Parathyroid adenoma (tissue), 2 donors: ENCODE results near the gene METTL22.

Source experiments
- H2AFZ ChIP-seq: fragments of 300-600 bp; sonication (generic); one replicate; pipeline ENCODE4 v1.7.0; 2017; ENCODE audit warnings: antibody characterized with exemption, mild to moderate bottlenecking
- H3K27ac ChIP-seq: fragments of 300-600 bp; sonication (generic); one replicate; pipeline ENCODE4 v1.7.0; 2017
- H3K27me3 ChIP-seq: fragments of 300-600 bp; sonication (generic); one replicate; pipeline ENCODE4 v1.7.0; 2017; ENCODE audit warnings: low read length; ENCODE audit not compliant: control insufficient read depth, insufficient read depth
- H3K36me3 ChIP-seq: fragments of 300-600 bp; sonication (generic); one replicate; pipeline ENCODE4 v1.7.0; 2017; ENCODE audit warnings: low read length; ENCODE audit not compliant: control insufficient read depth, insufficient read depth
- H3K4me1 ChIP-seq: fragments of 300-600 bp; sonication (generic); one replicate; pipeline ENCODE4 v1.7.0; 2017; ENCODE audit warnings: control low read depth
- H3K4me2 ChIP-seq: fragments of 300-600 bp; sonication (generic); one replicate; pipeline ENCODE4 v1.7.0; 2017; ENCODE audit warnings: low read length
- H3K4me3 ChIP-seq: fragments of 300-600 bp; sonication (generic); one replicate; pipeline ENCODE4 v1.7.0; 2017; ENCODE audit warnings: low read depth, low read length
- H3K79me2 ChIP-seq: fragments of 300-600 bp; sonication (generic); one replicate; pipeline ENCODE4 v1.7.0; 2017; ENCODE audit warnings: control low read depth
- H3K9ac ChIP-seq: fragments of 300-600 bp; sonication (generic); one replicate; pipeline ENCODE4 v1.7.0; 2017; ENCODE audit warnings: mild to moderate bottlenecking
- H3K9me3 ChIP-seq: fragments of 300-600 bp; sonication (generic); one replicate; pipeline ENCODE4 v1.7.0; 2017; ENCODE audit warnings: low read length; ENCODE audit not compliant: control insufficient read depth
- TF ChIP-seq, protein P1 (sequence below): fragments of 300-600 bp; sonication (generic); IDR thresholded peaks from one replicate; pipeline ENCODE4 v1.7.0; 2017; ENCODE audit warnings: antibody characterized with exemption, mild to moderate bottlenecking
- donor health status: primary hyperparathyroidism.

METTL22 gene

DNA sequence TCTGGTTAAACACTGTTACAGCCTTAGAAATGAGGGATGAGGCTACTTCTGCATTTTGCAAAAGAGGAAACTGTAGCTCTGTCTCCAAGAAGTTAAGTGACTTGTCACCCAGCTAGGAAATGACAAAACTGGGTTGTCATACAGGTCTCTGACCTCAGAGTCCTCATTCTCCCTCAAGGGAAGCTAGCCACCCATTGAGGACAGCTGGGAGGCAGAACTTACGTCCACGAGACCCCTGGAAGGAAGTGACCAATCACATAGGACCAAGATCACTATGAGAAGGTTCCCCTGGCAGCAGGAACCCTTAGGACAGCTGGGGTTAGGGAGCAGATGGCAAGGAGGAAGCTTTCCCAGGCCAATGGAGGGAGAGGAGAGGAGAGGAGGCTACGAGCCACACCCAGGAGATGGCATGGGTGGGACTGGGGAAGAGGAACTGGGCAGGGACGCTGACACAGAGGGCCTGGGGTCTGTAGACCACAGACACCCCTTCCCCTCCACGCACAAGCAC, 11.2 kb downstream of the METTL22 start:
- H3K4me1 ChIP-seq: no peaks in the 10 kb centered on the region
- H3K27me3 ChIP-seq: no peaks in the 10 kb centered on the region
- H3K36me3 ChIP-seq: no peaks in the 10 kb centered on the region
- H3K79me2 ChIP-seq: peaks cover 7% of the 10 kb centered on the region
- H3K27ac ChIP-seq: peak overlapping the region; percentile 19
- no peak overlapping the region for H3K4me3 ChIP-seq
- no peak overlapping the region for H3K9ac ChIP-seq
- TF ChIP-seq, protein P1, sequence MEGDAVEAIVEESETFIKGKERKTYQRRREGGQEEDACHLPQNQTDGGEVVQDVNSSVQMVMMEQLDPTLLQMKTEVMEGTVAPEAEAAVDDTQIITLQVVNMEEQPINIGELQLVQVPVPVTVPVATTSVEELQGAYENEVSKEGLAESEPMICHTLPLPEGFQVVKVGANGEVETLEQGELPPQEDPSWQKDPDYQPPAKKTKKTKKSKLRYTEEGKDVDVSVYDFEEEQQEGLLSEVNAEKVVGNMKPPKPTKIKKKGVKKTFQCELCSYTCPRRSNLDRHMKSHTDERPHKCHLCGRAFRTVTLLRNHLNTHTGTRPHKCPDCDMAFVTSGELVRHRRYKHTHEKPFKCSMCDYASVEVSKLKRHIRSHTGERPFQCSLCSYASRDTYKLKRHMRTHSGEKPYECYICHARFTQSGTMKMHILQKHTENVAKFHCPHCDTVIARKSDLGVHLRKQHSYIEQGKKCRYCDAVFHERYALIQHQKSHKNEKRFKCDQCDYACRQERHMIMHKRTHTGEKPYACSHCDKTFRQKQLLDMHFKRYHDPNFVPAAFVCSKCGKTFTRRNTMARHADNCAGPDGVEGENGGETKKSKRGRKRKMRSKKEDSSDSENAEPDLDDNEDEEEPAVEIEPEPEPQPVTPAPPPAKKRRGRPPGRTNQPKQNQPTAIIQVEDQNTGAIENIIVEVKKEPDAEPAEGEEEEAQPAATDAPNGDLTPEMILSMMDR: no peak
- H3K9me3 ChIP-seq: no peaks in the 10 kb centered on the region
- H3K4me2 ChIP-seq: no peak overlapping the region
- H2AFZ ChIP-seq: no peak overlapping the region

DNA sequence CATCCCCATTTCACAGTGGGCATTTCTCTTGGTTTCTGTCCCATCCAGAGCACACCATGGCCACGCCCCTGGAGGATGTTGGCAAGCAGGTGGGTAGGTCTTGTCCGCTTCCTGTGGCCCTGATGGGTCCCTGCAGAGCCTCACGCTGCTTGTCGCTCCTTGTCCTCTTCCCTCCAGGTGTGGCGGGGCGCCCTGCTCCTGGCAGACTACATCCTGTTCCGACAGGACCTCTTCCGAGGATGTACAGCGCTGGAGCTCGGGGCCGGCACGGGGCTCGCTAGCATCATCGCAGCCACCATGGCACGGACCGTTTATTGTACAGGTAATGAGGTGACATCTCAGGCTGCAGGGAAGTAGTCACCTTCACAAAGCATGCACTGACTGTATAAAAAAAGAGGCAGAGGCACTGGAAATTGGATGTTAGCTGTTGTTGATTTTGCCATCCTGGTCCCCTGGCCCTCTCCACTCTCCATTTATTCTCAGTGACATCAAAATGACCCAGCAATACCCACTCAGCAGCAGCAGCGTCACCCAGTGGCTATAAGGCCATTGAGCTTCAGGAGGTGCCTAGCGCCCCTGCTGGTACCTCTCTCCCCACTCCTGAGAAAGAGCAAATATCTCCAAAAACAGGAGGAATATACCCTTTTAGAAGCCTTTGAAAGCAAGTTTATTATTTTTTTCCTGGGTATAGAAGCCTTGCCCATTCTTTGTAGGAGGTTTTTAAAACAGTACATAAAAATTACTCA, 13.7 kb downstream of the METTL22 start:
- H3K27me3 ChIP-seq: no peaks in the 10 kb centered on the region
- H2AFZ ChIP-seq: no peak overlapping the region
- H3K4me1 ChIP-seq: no peaks in the 10 kb centered on the region
- no peaks in the 10 kb centered on the region for H3K36me3 ChIP-seq
- H3K27ac ChIP-seq: no peak overlapping the region
- H3K4me2 ChIP-seq: no peak overlapping the region
- no peak overlapping the region for H3K4me3 ChIP-seq
- no peak overlapping the region for H3K9ac ChIP-seq
- peaks cover 5% of the 10 kb centered on the region for H3K79me2 ChIP-seq
- TF ChIP-seq, protein P1: peak; percentile 19
- no peaks in the 10 kb centered on the region for H3K9me3 ChIP-seq

DNA sequence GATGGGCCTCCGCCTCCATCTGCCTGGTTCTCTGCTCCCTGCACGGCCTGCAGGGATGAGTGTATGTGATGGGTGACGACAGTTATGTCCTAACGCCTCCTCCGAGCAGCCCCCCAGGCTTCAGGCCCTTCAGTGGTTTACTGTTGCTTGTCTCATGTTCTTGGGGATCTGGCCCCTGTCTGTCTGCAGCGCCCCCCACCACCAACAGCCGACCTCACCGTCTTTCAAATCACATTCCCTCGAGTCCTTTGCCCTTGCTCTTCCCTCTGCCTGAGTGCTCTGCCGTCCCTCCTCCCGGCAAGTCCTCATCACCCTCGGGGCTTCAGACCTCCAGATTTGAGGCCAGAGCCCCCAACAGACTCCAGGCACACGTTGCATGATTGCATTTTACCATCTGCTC, 18.2 kb downstream of the METTL22 start:
- Histone ChIP-seq H3K36me3 (no peaks in the 10 kb centered on the region), H3K4me3 (no peak overlapping the region), H3K9me3 (no peaks in the 10 kb centered on the region), H3K4me1 (no peaks in the 10 kb centered on the region), H2AFZ (no peak overlapping the region), H3K27ac (no peak overlapping the region), H3K4me2 (no peak overlapping the region), H3K27me3 (no peaks in the 10 kb centered on the region), H3K9ac (no peak overlapping the region), H3K79me2 (no peaks in the 10 kb centered on the region)
- TF ChIP-seq, protein P1: no peak

DNA sequence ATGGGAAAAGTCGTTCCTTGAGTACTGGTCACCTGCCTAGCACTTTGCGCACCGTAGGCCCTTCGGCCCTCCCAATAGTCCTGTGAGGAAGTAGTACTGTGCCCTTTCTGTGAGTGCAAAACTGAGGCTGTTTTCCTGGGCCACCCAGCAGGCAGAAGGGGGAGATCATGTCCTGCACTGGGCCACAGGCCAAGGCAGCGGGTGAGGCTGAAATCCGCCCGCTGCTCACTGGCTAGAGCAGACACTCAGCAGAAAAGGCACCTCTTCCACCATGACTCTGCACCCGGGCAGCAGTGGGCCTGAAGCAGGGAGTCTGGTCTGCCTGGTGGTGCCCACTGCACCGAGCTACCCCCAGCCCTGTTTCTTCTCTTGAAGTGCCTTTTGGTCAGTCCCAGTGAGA, 20.2 kb downstream of the METTL22 start:
- Histone ChIP-seq H3K9ac (no peak overlapping the region), H3K79me2 (no peaks in the 10 kb centered on the region), H3K27me3 (no peaks in the 10 kb centered on the region), H3K4me2 (no peak overlapping the region), H3K27ac (no peak overlapping the region), H2AFZ (no peak overlapping the region), H3K36me3 (no peaks in the 10 kb centered on the region), H3K9me3 (no peaks in the 10 kb centered on the region), H3K4me1 (no peaks in the 10 kb centered on the region), H3K4me3 (no peak overlapping the region)
- TF ChIP-seq, protein P1: no peak

DNA sequence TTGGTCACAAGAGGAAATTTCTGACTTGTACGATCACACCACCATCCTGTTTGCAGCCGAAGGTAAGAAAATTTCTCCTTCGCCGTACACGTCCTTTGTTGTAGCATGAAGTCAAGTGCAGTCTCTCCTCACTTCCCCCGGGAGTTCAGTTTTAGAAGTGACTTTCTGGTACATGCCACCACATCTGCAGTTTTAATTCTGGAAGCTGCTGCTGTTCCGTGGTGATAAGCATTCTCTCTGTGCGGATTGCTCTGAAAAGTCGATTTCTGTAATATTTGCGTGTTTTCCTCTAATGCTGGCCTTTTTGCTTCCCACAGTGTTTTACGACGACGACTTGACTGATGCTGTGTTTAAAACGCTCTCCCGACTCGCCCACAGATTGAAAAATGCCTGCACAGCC, 20.6 kb downstream of the METTL22 start:
- Histone ChIP-seq H3K9ac (no peak overlapping the region), H3K9me3 (no peaks in the 10 kb centered on the region), H2AFZ (no peak overlapping the region), H3K79me2 (no peaks in the 10 kb centered on the region), H3K4me3 (no peak overlapping the region), H3K27ac (no peak overlapping the region), H3K4me1 (no peaks in the 10 kb centered on the region), H3K27me3 (no peaks in the 10 kb centered on the region), H3K4me2 (no peak overlapping the region), H3K36me3 (no peaks in the 10 kb centered on the region)
- TF ChIP-seq, protein P1: no peak
